Naive B cell (primary cell): ENCODE measurements around the gene MTA1. TPM values are rescaled to one million over a fixed set of nuclear protein-coding genes. Genes with fewer than 3 reads are reported as not detected.

Source experiments
- ATAC-seq, 2 donors: fragments of 150-1000 bp; cut with Tn5 transposase; 2 replicates each; pipeline ENCODE4 v1.10.0; 2021; ENCODE audit warnings: low read depth in 2 of 2, mild to moderate bottlenecking in 2 of 2, moderate library complexity in 2 of 2
- DNase-seq: peaks from one replicate; pipeline ENCODE4 v3.0.0; 2022
- H3K27ac Mint-ChIP-seq, 6 donors: one replicate each; pipeline ENCODE4 v1.8.0; 2020 to 2022; ENCODE audit warnings: mild to moderate bottlenecking in 6 of 6, mixed read lengths in 6 of 6, moderate library complexity in 5 of 6, inconsistent platforms in 2 of 6
- H3K27me3 Mint-ChIP-seq, 3 donors: one replicate each; pipeline ENCODE4 v1.8.0; 2021 to 2022; ENCODE audit warnings: mixed read lengths in 3 of 3, mild to moderate bottlenecking in 1 of 3
- H3K36me3 Mint-ChIP-seq, 2 donors: one replicate each; pipeline ENCODE4 v1.8.0; 2020 to 2022; ENCODE audit warnings: mixed read lengths in 2 of 2, inconsistent platforms in 1 of 2, mild to moderate bottlenecking in 1 of 2
- H3K4me1 Mint-ChIP-seq, 3 donors: one replicate each; pipeline ENCODE4 v1.8.0; 2020 to 2022; ENCODE audit warnings: mixed read lengths in 3 of 3, inconsistent platforms in 1 of 3, mild to moderate bottlenecking in 1 of 3, moderate library complexity in 1 of 3
- H3K4me3 Mint-ChIP-seq, 8 donors: one replicate each; pipeline ENCODE4 v1.8.0; 2020 to 2022; ENCODE audit warnings: mild to moderate bottlenecking in 8 of 8, mixed read lengths in 8 of 8, moderate library complexity in 8 of 8, inconsistent platforms in 2 of 8
- H3K9me3 Mint-ChIP-seq, 7 donors: one replicate each; pipeline ENCODE4 v1.8.0; 2020 to 2022; ENCODE audit warnings: mixed read lengths in 7 of 7, mild to moderate bottlenecking in 5 of 7, inconsistent platforms in 2 of 7, moderate library complexity in 1 of 7
- polyA plus RNA-seq, 6 donors: library from polyadenylated mRNA; unstranded; fragments of 300-500 nt; fragmentation: Illumina TruSeq; gene quantifications; one replicate each; pipeline ENCODE4 v1.2.3, GENCODE V29; 2021; ENCODE audit warnings: low read depth in 6 of 6

MTA1 gene
- polyA plus RNA-seq, 6 donors from 2014 or later = 3.3 to 6.3 (median 4.7) TPM

DNA sequence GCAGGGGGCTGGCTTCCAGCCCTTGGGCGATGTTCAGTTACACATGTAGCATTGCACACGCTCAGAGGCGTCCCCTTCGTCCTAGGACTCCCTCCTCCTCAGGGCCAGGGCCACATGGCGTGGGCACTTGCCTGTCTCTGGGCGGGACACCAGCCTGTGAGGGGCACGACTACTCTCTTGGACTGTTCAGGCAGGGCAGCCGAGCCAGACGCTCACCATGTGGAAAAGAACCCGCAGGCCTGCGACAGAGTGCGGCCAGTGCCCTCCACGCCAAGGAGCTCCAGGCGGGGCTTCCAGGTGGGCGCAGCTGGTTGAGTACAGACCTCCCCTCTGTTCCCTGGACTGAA, 20.9 kb downstream of the MTA1 start:
- H3K36me3 Mint-ChIP-seq = peaks cover 3 to 8% of the 10 kb centered on the region in 2 donors
- H3K4me1 Mint-ChIP-seq = peaks cover 11 to 17% (median 14%) of the 10 kb centered on the region in 3 donors
- H3K27me3 Mint-ChIP-seq = no peaks in the 10 kb centered on the region
- no peak overlapping the region for H3K4me3 Mint-ChIP-seq
- no peaks in the 10 kb centered on the region for H3K9me3 Mint-ChIP-seq
- no peak for ATAC-seq
- DNase-seq = no peak
- no peak overlapping the region for H3K27ac Mint-ChIP-seq

DNA sequence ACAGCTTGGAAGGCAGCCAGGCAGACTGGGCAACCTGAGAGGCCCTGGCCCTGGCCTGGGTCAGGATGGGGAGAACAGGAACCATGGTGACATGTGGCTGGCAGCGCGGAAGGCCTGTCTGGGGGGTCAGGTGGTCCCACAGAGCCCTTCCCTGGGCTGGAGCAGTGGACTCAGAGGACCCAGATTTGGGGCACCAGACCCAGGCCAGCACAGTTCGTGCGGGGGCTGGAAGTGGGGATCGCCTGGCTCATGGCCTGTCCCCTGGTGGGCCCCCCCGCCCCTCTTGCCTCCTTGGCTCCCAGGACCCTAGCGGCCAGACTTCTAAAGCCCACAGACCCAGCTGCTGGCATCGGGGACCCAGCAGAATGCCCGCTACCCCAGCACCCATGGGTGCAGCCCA, 21.4 kb downstream of the MTA1 start:
- H3K4me3 Mint-ChIP-seq = no peak overlapping the region
- peaks cover 8 to 12% (median 9%) of the 10 kb centered on the region in 3 donors for H3K4me1 Mint-ChIP-seq

DNA sequence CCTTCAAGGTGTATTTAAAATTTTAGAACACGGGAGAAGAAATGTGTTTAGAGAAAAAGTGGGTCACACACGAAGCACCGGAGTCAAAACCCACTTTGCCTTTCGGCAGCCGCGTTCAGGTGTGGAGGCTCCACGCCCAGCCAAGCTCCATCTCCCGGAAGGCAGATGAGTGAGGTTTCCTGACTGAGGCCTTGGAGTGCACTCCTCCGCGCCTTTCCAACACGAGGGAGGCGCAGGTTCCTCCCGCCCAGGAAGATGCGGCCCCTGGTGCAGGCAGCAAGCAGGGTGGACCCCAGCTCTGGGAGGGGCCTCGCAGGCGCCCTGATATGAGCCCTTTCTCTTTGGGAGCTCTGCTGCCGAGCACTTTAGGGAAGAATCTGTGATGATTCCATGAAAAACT, 22.5 kb downstream of the MTA1 start:
- no peaks in the 10 kb centered on the region for H3K9me3 Mint-ChIP-seq
- peak overlapping the region in 1 of 8 donors; percentile 20 for H3K4me3 Mint-ChIP-seq
- DNase-seq = no peak
- H3K4me1 Mint-ChIP-seq = peaks cover 4% of the 10 kb centered on the region in 3 donors
- H3K27ac Mint-ChIP-seq = peak overlapping the region in 2 of 6 donors; percentile 1 to 64
- peaks cover 3 to 8% of the 10 kb centered on the region in 2 donors for H3K36me3 Mint-ChIP-seq
- no peaks in the 10 kb centered on the region for H3K27me3 Mint-ChIP-seq
- ATAC-seq = no peak

More for the DNA sequence above, 21.4 kb downstream of the MTA1 start:
- no peak overlapping the region for H3K27ac Mint-ChIP-seq
- no peaks in the 10 kb centered on the region for H3K27me3 Mint-ChIP-seq
- DNase-seq (no peak), ATAC-seq (no peak)
- peaks cover 3 to 8% of the 10 kb centered on the region in 2 donors for H3K36me3 Mint-ChIP-seq
- H3K9me3 Mint-ChIP-seq = no peaks in the 10 kb centered on the region

DNA sequence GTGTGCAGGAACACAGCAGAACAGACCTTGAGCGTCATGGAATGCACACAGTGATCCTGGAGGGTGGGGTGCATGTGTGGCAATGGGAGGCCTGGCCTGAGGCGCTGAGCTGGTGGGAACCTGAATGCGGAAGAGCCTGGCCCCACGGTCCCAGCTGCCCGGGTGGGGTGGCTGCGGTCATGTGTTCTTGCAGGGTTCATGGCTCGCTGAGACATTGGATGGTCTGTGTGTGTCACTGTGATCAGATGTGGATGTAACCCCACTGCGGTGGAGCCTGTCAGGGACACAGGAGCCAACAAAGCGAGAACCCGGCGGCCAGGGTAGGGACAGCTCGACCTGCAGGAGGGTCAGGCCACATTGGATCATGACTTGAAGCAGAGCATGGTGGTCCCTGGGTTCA, 23.2 kb downstream of the MTA1 start:
- DNase-seq = no peak
- Mint-ChIP-seq H3K36me3 (peaks cover 3 to 8% of the 10 kb centered on the region in 2 donors), H3K9me3 (no peaks in the 10 kb centered on the region), H3K27me3 (no peaks in the 10 kb centered on the region), H3K27ac (peak overlapping the region in 1 of 6 donors; percentile 21), H3K4me1 (peaks cover 2 to 4% (median 4%) of the 10 kb centered on the region in 3 donors), H3K4me3 (no peak overlapping the region)
- no peak for ATAC-seq

DNA sequence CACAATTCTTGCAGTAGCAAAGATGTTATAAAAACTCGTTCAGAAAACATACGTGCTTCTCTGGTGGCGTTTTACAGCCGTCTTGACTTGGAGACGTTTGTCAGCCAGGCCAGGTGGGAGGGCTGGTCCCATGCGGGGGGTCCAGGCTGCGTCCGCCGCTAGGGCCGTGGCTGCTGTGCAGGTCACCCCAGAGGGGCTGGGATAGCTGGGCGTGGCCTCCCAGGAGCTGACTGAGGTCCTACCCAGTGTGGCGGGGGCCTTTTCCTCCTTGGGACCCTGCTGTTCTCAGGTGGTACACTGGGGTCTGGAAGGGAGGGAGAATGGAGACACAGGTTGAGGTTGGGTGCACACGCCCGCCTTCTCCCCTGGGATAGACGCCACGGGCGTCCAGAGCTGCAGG, 25.2 kb downstream of the MTA1 start:
- Mint-ChIP-seq H3K27ac (no peak overlapping the region), H3K4me3 (no peak overlapping the region), H3K9me3 (no peaks in the 10 kb centered on the region), H3K27me3 (no peaks in the 10 kb centered on the region), H3K36me3 (peaks cover 3 to 8% of the 10 kb centered on the region in 2 donors), H3K4me1 (peaks cover 4 to 6% (median 5%) of the 10 kb centered on the region in 3 donors)
- no peak for DNase-seq
- ATAC-seq = no peak

DNA sequence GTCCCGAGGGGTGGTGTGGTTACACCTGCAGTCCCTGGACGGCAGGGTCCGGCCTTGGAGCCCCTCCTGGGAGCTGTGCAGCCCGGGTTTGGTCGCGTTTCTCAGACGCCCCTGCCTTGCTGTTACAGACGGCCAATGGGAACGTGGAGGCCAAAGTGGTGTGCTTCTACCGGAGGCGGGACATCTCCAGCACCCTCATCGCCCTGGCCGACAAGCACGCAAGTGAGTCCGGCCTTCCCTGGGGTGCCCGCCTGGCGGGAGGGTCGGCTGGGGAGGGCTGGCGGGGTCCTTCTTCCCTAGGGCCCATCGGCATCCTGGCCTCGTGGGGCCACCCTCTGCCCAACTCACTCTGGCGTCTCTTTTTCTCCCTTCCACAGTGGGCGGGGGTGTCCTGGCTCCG, 25.7 kb downstream of the MTA1 start:
- Mint-ChIP-seq H3K27me3 (no peaks in the 10 kb centered on the region), H3K9me3 (no peaks in the 10 kb centered on the region), H3K4me1 (peaks cover 4 to 6% (median 5%) of the 10 kb centered on the region in 3 donors), H3K4me3 (no peak overlapping the region), H3K36me3 (peaks cover 3 to 8% of the 10 kb centered on the region in 2 donors), H3K27ac (no peak overlapping the region)
- ATAC-seq = no peak
- DNase-seq = no peak

DNA sequence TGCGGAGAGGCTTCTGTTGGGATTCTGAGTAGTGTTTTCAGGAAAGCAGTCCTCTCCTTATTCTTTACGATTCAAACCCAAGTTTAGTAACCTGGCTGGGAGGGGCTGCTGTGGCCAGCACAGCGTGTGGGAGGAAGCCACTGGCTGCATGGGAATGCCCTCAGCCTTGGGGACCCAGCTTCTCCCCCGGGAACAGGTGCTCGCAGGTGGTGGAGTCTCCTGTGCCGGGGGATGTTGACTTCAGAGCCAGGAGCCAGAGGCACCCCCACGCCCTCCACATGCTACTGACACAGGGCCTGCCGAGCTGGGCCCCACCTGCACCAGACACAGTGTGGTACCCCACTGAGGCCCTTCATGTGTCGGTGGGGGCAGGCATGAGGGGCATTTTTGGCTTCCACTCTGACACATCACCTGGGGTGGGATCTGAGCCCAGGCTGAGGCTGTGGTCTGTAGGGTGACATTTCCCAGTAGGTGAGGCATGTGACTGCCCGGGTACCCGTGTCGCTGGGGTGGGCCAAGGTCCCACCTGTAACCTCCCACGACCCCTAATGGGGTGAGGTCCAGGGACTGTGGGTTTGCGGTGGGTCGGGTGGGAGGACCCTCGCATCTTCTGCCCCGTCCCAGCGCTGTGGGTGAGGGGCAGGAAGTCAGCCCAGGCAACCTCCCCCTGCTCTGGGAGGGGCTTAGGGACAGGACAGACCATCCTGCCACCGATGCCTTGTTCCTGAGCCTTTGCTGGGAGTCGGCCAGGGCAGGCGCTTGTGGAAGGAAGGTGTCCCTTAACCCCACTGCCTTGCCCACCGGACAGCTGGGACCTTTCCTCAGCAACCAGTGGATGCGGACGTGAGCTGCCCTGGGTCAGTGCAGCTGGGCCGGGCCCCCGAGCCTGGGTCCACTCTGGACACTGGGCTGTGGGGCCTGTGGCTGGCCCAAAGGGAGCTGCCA, 26.5 kb downstream of the MTA1 start:
- no peaks in the 10 kb centered on the region for H3K27me3 Mint-ChIP-seq

DNA sequence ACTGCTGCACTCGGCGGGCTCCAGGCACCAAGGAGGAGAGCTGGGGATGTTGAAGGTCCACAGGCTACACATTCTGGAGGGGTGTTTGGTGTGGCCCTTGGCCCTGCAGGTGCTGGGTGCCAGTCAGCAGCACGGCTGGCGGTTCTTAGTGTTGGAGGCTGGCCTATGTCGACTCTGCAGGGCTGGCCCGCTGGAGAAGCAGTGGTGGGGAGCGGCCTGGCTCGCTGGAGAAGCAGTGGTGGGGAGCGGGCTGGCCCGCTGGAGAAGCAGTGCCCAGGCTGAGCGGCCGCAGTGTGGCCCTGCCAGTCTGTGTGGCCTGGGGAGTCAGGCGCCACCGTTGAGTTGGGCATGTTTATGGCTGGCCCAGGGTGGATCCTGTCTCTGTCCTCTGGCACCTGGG, 27.3 kb downstream of the MTA1 start:
- Mint-ChIP-seq H3K4me1 (peaks cover under 1 to 6% (median 3%) of the 10 kb centered on the region in 3 donors), H3K4me3 (no peak overlapping the region), H3K27ac (no peak overlapping the region), H3K27me3 (no peaks in the 10 kb centered on the region), H3K36me3 (peaks cover 0 to 2% of the 10 kb centered on the region in 2 donors), H3K9me3 (no peaks in the 10 kb centered on the region)
- no peak for DNase-seq
- no peak for ATAC-seq

More for the DNA sequence above, 26.5 kb downstream of the MTA1 start:
- Mint-ChIP-seq H3K9me3 (no peaks in the 10 kb centered on the region), H3K4me1 (peaks cover 4 to 6% (median 5%) of the 10 kb centered on the region in 3 donors), H3K4me3 (no peak overlapping the region), H3K36me3 (peaks cover 3 to 8% of the 10 kb centered on the region in 2 donors), H3K27ac (no peak overlapping the region)
- no peak for DNase-seq
- ATAC-seq = no peak

DNA sequence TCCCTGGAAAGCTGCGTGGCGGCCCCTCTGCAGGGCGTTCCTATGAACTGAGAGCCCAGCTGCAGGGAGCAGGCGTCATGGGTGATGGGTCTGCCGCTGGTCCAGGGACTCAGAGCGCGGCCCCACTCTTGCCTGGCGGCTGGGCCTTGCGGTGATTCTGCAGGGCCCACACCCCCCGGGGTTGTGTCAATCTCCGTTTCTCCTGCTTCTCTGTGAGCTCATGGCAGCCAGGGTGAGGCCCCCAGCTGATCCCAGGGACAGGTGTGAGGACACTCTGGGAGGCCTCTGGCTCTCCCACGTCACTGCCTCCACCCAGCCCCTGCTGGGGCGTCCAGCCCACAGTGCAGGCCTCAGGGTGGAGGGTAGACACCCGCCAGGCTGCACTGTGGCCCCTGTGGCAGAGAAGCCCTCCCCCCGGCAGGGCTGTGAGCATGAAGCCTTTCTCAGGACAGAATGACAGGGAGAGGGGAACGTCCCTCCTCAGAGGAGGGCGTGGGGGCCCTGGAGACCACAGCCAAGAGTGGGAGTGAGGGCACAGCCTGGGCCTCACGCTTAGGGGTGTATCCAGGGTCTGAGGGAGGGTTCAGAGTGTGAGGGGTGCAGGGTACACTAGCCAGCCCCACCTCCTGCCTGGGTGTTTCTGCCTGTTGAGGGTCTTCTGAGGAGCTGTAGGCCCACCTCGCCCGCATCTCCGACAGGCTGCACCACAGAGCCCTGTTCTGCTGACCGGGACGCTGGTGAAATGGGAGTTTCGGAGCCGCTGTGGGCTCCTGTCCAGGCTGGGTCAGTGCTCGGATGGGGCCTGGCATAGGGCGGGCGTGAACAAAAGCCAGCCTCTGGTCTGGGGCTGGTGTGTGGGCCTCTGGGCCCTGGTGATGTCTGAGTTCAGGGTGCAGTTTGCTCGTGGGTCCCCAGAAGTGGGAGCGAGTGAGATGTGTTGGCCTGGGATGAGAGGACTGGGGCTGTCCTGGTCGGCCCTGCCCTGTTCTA, 28.3 kb downstream of the MTA1 start:
- Mint-ChIP-seq H3K9me3 (no peaks in the 10 kb centered on the region), H3K27ac (no peak overlapping the region), H3K27me3 (no peaks in the 10 kb centered on the region), H3K4me3 (no peak overlapping the region), H3K4me1 (peaks cover 3 to 6% (median 4%) of the 10 kb centered on the region in 3 donors), H3K36me3 (peaks cover 0 to 6% of the 10 kb centered on the region in 2 donors)
- ATAC-seq = no peak
- DNase-seq = no peak

DNA sequence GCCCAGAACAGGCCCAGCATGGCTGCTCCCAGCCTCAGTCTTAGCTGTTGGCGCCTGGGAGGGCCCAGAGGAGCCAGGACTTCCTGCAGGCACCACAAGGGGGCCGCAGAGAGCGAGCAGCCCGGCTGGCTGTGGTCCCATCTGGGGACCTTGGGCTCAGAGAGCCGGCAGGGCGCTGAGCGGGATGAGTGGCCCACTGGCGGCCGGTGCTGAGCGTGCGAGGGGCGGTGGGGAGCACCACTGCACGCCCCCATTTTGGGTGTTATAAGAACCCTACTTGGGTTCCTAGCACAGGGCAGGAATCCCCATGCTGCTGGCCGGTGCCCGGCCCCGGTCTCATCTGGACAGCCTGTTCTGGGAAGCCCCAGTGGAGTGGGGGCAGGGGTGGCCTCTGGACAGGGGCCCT, 29.1 kb downstream of the MTA1 start:
- Mint-ChIP-seq H3K36me3 (peaks cover 0 to 6% of the 10 kb centered on the region in 2 donors), H3K4me3 (no peak overlapping the region), H3K27me3 (no peaks in the 10 kb centered on the region), H3K9me3 (no peaks in the 10 kb centered on the region), H3K27ac (peak overlapping the region in 1 of 6 donors; percentile 63), H3K4me1 (peaks cover 3 to 6% (median 4%) of the 10 kb centered on the region in 3 donors)
- peak; percentile 97 to 99 for ATAC-seq
- peak; percentile 57 for DNase-seq

DNA sequence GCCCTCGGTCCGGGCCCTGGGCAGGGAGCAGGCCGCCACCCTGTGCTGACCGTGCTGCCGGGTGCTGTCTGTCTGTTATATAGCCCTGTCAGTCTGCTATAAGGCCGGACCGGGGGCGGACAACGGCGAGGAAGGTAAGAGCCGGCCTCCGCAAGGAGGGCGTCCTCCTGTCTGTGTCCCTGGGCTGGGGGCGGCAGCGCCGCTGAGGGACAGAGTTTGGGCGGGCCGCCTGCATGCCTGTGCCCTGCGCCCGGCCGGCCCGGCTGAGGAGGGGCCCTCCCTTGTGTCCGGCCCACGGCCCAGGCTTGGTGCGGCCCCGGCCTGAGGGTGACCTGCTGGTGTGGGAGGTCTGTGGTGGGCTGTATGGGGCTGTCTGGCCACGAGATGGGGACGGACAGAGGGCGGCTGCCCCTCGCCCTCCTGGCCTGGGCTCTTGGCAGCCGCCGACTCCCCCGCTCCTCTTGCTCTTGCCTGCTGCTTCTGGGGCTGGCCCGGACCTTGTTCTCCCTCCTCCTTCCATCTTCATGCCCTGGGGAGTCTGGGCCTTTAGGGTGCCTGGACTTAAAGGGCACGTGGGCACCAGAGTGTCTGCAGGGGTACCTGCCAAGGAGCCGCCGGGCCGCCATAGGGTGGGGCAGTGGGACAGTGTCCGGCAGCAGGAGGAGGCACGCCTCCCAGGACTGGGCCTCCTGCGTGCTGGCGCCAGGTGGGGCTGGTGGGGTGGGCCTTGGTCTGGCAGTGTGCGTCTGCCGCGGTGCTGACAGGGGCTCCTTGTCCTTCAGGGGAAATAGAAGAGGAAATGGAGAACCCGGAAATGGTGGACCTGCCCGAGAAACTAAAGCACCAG, 29.9 kb downstream of the MTA1 start:
- H3K27me3 Mint-ChIP-seq = no peaks in the 10 kb centered on the region
- DNase-seq = no peak
- no peak overlapping the region for H3K4me3 Mint-ChIP-seq
- H3K27ac Mint-ChIP-seq = peak overlapping the region in 1 of 6 donors; percentile 84
- H3K36me3 Mint-ChIP-seq = peaks cover 0 to 6% of the 10 kb centered on the region in 2 donors
- peaks cover 3 to 7% (median 6%) of the 10 kb centered on the region in 3 donors for H3K4me1 Mint-ChIP-seq
- no peaks in the 10 kb centered on the region for H3K9me3 Mint-ChIP-seq
- ATAC-seq = no peak

DNA sequence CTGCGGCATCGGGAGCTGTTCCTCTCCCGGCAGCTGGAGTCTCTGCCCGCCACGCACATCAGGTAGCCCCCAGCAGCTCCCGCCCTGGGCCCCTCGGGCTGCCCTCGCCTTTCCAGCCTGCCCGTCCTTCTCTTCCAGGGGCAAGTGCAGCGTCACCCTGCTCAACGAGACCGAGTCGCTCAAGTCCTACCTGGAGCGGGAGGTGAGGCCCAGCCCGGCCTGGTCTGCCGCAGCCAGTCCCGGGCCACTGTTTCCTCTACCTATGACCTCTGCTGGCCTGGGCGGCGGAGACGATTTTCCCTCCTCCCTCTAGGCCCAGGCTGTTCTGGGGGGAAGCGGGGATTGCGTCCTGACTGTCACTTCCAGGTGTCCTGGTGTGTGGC, 30.5 kb downstream of the MTA1 start:
- Mint-ChIP-seq H3K4me1 (peaks cover 3 to 7% (median 6%) of the 10 kb centered on the region in 3 donors), H3K9me3 (no peaks in the 10 kb centered on the region), H3K27me3 (no peaks in the 10 kb centered on the region), H3K36me3 (peaks cover 0 to 6% of the 10 kb centered on the region in 2 donors), H3K27ac (peak overlapping the region in 1 of 6 donors; percentile 84), H3K4me3 (no peak overlapping the region)
- no peak for DNase-seq
- no peak for ATAC-seq
